SK-N-SH treated with all-trans-retinoic acid at 6 μM for 48 hours (cell line): ENCODE measurements around the gene GAK.
"Not testable (repeated sequence)": the region's sequence is repeated elsewhere in the genome, so short reads cannot be mapped to it uniquely, and the experiment has no call there.

Experiments
- ATAC-seq: fragments of 200-7000 bp; cut with Tn5 transposase; 3 replicates; pipeline ENCODE4 v1.9.1; 2020; ENCODE audit warnings: mild to moderate bottlenecking, moderate library complexity
- ARNTL ChIP-seq: fragments of 450-650 bp; formaldehyde crosslinking; IDR thresholded peaks from 2 replicates; pipeline ENCODE4 v1.5.0; 2020; ENCODE audit warnings: low read depth, mild to moderate bottlenecking, moderate library complexity, borderline replicate concordance
- BACH2 ChIP-seq: fragments of 250-450 bp; sonication (Bioruptor Pico); IDR thresholded peaks from 2 replicates; pipeline ENCODE4 v1.9.0; 2021; ENCODE audit warnings: mild to moderate bottlenecking, borderline replicate concordance
- CREB5 ChIP-seq: fragments of 250-450 bp; sonication (Bioruptor Pico); IDR thresholded peaks from 2 replicates; pipeline ENCODE4 v1.5.1; 2020; ENCODE audit warnings: low read depth, mild to moderate bottlenecking, moderate library complexity
- CSDC2 ChIP-seq: fragments of 250-450 bp; sonication (Bioruptor Pico); IDR thresholded peaks from 2 replicates; pipeline ENCODE4 v1.5.0; 2020; ENCODE audit warnings: mild to moderate bottlenecking, moderate library complexity
- ESRRG ChIP-seq: fragments of 250-450 bp; sonication (Bioruptor Pico); IDR thresholded peaks from 2 replicates; pipeline ENCODE4 v1.6.1; 2021; ENCODE audit warnings: mild to moderate bottlenecking
- GLIS3 ChIP-seq: fragments of 250-450 bp; sonication (Bioruptor Pico); IDR thresholded peaks from 2 replicates; pipeline ENCODE4 v1.5.0; 2020; ENCODE audit warnings: mild to moderate bottlenecking, moderate library complexity
- ISL1 ChIP-seq: fragments of 250-450 bp; sonication (Bioruptor Pico); IDR thresholded peaks from 2 replicates; pipeline ENCODE4 v2.1.2; 2022; ENCODE audit warnings: mild to moderate bottlenecking, moderate library complexity
- OSR1 ChIP-seq: fragments of 250-450 bp; sonication (Bioruptor Pico); IDR thresholded peaks from 2 replicates; pipeline ENCODE4 v1.8.0; 2022; ENCODE audit warnings: moderate library complexity, mild to moderate bottlenecking, inconsistent platforms
- PPARA ChIP-seq: fragments of 250-450 bp; sonication (Bioruptor Pico); IDR thresholded peaks from 2 replicates; pipeline ENCODE4 v1.5.0; 2020; ENCODE audit warnings: mild to moderate bottlenecking, borderline replicate concordance
- RARB ChIP-seq: fragments of 250-450 bp; sonication (Bioruptor Pico); IDR thresholded peaks from 2 replicates; pipeline ENCODE4 v1.8.0; 2021; ENCODE audit warnings: mild to moderate bottlenecking, moderate library complexity
- SNAI2 ChIP-seq: fragments of 250-450 bp; sonication (Bioruptor Pico); IDR thresholded peaks from 2 replicates; pipeline ENCODE4 v1.5.0; 2020; ENCODE audit warnings: mild to moderate bottlenecking, moderate library complexity
- TOX ChIP-seq: fragments of 250-450 bp; sonication (Bioruptor Pico); IDR thresholded peaks from 2 replicates; pipeline ENCODE4 v1.8.0; 2021; ENCODE audit warnings: mild to moderate bottlenecking, moderate library complexity, borderline replicate concordance
- TSHZ2 ChIP-seq: fragments of 250-450 bp; sonication (Bioruptor Pico); IDR thresholded peaks from 2 replicates; pipeline ENCODE4 v1.5.0; 2020; ENCODE audit warnings: mild to moderate bottlenecking, moderate library complexity
- ZC3H10 ChIP-seq: fragments of 250-450 bp; sonication (Bioruptor Pico); IDR thresholded peaks from 2 replicates; pipeline ENCODE4 v1.5.1; 2021; ENCODE audit warnings: mild to moderate bottlenecking, moderate library complexity
- ZFP3 ChIP-seq: fragments of 250-450 bp; sonication (Bioruptor Pico); IDR thresholded peaks from 2 replicates; pipeline ENCODE4 v1.5.0; 2020; ENCODE audit warnings: mild to moderate bottlenecking, moderate library complexity
- ZFP30 ChIP-seq: fragments of 450-650 bp; formaldehyde crosslinking; IDR thresholded peaks from 2 replicates; pipeline ENCODE4 v1.5.0; 2022; ENCODE audit warnings: mild to moderate bottlenecking, moderate library complexity
- ZNF565 ChIP-seq: fragments of 450-650 bp; formaldehyde crosslinking; conservative IDR thresholded peaks from 2 replicates; pipeline ENCODE4 v1.5.0; 2020; ENCODE audit warnings: low read depth, mild to moderate bottlenecking, moderate library complexity
- ZNF70 ChIP-seq: fragments of 450-650 bp; formaldehyde crosslinking; IDR thresholded peaks from 2 replicates; pipeline ENCODE4 v1.5.0; 2020; ENCODE audit warnings: mild to moderate bottlenecking, moderate library complexity
- ZNF8 ChIP-seq: fragments of 450-650 bp; formaldehyde crosslinking; IDR thresholded peaks from 2 replicates; pipeline ENCODE4 v1.5.0; 2020; ENCODE audit warnings: mild to moderate bottlenecking, moderate library complexity
- TF ChIP-seq, protein P1 (sequence below): fragments of 250-450 bp; sonication (Bioruptor Pico); IDR thresholded peaks from 2 replicates; pipeline ENCODE4 v1.8.0; 2020; ENCODE audit warnings: mild to moderate bottlenecking, moderate library complexity, borderline replicate concordance
- TF ChIP-seq, protein P2 (sequence below): fragments of 250-450 bp; sonication (Bioruptor Pico); IDR thresholded peaks from 2 replicates; pipeline ENCODE4 v1.5.1; 2021; ENCODE audit warnings: mild to moderate bottlenecking, moderate library complexity

GAK gene

GRCh38 chr4:924107-925096, 7.7 kb downstream of the GAK start:
- ATAC-seq: no peak
- TF ChIP-seq SNAI2 (CRISPR knock-in tag): no peak
- TF ChIP-seq, protein P1, sequence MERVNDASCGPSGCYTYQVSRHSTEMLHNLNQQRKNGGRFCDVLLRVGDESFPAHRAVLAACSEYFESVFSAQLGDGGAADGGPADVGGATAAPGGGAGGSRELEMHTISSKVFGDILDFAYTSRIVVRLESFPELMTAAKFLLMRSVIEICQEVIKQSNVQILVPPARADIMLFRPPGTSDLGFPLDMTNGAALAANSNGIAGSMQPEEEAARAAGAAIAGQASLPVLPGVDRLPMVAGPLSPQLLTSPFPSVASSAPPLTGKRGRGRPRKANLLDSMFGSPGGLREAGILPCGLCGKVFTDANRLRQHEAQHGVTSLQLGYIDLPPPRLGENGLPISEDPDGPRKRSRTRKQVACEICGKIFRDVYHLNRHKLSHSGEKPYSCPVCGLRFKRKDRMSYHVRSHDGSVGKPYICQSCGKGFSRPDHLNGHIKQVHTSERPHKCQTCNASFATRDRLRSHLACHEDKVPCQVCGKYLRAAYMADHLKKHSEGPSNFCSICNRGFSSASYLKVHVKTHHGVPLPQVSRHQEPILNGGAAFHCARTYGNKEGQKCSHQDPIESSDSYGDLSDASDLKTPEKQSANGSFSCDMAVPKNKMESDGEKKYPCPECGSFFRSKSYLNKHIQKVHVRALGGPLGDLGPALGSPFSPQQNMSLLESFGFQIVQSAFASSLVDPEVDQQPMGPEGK (CRISPR knock-in tag): no peak
- no peak for TF ChIP-seq CSDC2 (CRISPR knock-in tag)
- TF ChIP-seq ZC3H10 (CRISPR knock-in tag): no peak
- no peak for TF ChIP-seq ZNF565
- TF ChIP-seq GLIS3 (CRISPR knock-in tag): no peak
- no peak for TF ChIP-seq CREB5
- no peak for TF ChIP-seq BACH2 (CRISPR knock-in tag)
- TF ChIP-seq, protein P2, sequence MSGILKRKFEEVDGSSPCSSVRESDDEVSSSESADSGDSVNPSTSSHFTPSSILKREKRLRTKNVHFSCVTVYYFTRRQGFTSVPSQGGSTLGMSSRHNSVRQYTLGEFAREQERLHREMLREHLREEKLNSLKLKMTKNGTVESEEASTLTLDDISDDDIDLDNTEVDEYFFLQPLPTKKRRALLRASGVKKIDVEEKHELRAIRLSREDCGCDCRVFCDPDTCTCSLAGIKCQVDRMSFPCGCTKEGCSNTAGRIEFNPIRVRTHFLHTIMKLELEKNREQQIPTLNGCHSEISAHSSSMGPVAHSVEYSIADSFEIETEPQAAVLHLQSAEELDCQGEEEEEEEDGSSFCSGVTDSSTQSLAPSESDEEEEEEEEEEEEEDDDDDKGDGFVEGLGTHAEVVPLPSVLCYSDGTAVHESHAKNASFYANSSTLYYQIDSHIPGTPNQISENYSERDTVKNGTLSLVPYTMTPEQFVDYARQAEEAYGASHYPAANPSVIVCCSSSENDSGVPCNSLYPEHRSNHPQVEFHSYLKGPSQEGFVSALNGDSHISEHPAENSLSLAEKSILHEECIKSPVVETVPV (CRISPR knock-in tag): no peak
- TF ChIP-seq TOX: no peak
- TF ChIP-seq ISL1 (CRISPR knock-in tag): no peak
- TF ChIP-seq TSHZ2 (CRISPR knock-in tag): no peak
- TF ChIP-seq PPARA (CRISPR knock-in tag): no peak
- TF ChIP-seq ZFP30: no peak

DNA sequence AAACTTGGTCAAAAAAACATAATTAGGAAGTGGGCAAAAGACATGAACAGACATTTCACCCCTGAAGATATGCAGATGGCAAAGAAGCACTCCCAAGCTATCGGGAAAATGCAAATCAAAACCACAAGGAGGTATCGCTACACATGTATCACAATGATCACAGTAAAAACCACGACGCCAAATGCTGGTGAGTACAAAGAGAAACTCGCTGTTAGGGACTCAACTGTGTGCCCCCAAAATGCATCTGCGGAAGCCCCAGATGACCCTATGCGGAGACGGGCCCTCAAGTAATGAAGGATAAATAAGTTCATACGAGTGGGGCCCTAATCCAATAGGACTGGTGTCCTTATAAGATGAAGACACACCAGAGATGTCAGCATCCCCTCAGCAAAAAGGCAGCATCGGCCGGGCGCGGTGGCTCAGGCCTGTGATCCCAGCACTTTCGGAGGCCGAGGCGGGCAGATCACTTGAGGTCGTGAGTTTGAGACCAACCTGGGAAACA, 10.2 kb downstream of the GAK start:
- no peak for ATAC-seq
- no peak for TF ChIP-seq BACH2 (CRISPR knock-in tag)
- no peak for TF ChIP-seq ZNF8 (CRISPR knock-in tag)
- TF ChIP-seq ARNTL (CRISPR knock-in tag): no peak
- TF ChIP-seq ESRRG: no peak
- no peak for TF ChIP-seq ZNF565
- no peak for TF ChIP-seq ISL1 (CRISPR knock-in tag)
- TF ChIP-seq CREB5: no peak
- no peak for TF ChIP-seq ZNF70 (CRISPR knock-in tag)
- TF ChIP-seq OSR1 (CRISPR knock-in tag): no peak
- TF ChIP-seq GLIS3 (CRISPR knock-in tag): no peak
- no peak for TF ChIP-seq RARB (CRISPR knock-in tag)
- TF ChIP-seq SNAI2 (CRISPR knock-in tag): no peak
- TF ChIP-seq CSDC2 (CRISPR knock-in tag): no peak
- TF ChIP-seq ZFP3 (CRISPR knock-in tag): no peak

DNA sequence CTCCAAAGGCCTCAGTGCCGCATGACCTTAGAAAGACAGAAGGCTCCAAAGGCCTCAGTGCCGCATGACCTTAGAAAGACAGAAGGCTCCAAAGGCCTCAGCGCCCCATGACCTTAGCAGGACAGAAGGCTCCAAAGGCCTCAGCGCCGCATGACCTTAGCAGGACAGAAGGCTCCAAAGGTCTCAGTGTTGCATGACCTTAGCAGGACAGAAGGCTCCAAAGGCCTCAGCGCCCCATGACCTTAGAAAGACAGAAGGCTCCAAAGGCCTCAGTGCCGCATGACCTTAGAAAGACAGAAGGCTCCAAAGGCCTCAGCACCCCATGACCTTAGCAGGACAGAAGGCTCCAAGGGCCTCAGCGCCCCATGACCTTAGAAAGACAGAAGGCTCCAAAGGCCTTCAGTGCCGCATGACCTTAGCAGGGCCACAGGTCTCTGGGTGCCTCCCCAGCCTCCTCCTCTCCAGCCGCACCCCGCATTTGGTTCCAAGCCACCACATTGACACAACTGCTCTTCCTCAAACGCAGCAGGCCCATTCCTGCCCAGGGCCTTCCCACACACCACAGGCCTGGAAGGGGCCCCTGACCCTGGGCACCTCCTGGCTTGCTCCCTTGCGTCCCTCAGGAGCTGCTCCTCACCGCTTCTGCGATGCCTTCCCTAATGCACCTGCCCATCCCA, 13.0 kb downstream of the GAK start:
- not testable (repeated sequence) for ATAC-seq

DNA sequence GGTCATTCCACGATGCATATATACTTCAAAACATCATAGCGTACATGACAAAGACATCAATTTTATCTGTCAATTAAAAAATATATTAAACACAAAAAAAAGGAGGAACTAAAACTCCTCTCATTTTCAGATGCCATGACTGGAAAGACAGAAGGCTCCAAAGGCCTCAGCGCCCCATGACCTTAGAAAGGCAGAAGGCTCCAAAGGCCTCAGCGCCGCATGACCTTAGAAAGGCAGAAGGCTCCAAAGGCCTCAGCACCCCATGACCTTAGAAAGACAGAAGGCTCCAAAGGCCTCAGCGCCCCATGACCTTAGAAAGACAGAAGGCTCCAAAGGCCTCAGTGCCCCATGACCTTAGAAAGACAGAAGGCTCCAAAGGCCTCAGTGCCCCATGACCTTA, 13.5 kb downstream of the GAK start:
- not testable (repeated sequence) for ATAC-seq
